Measurements from ENCODE around the gene OSTF1.

Gene OSTF1

GRCh38 chr9:75085640-75086039, 2.7 kb upstream of the OSTF1 start:
- no peak for DNase-seq (ENCODE audit: low spot score)

- DNase-seq (ENCODE audit: low spot score), result no peak
These were observed 1.6 kb upstream of the OSTF1 start for GRCh38 chr9:75086541-75087288.

DNA sequence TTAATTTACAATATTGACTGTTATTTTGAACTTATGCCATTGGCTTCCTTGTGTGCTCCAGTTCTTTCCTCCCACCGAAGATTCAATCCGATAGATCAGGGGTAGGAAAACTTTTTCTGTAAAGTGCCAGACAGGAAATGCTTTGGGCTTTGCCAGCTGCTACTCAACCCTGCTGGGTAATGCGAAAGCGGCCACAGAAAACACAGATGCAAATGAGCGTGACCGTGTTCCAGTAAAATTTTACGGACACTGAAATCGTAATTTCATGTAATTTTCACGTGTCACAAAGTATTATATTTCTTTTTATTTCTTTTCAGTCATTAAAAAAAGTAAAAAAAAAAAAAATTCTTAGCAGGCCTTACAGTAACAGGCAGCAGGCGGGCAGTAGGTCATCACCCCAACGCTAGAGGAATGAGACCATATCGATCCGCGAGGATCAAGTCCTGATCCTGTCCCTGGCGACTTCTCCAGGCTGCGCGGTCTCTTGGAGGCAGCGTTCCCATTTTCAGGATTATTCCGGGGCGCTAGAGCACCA, 958 bp upstream of the OSTF1 start:
- peak; percentile 68 for DNase-seq (ENCODE audit: low spot score)

DNA sequence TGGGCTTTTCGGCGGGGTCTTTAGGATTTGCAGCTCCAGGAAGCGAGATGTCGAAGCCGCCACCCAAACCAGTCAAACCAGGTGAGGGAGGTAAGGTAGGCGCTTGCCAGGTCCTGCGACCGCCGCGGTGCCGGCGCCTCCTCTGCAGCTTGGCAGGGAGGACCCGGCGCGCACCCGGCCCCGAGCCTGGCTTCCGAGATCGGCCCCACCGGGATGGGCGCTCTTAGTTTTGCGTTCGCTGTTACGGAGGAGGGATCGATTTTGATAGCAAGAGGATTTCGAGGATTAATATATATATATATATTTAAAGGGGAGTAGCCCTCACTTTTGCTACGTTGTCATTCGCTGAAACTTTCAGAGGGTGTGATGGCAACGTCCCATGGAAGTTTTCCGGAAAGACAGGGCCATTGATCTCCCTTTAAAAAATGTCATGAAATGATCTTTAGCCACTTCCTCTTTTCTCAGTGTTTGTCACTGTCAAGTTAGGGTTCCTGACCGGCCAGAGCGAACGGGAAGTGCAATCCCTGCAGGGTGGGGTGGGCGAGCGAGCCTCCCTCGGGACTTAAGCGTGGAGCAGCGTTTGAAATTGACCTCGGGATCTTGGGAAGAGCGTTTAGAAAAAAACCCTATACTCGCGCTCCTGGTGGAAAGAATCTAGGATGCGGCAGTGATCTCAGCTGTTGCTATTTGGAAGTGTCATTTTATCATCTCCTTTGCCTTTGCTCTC, 495 bp downstream of the OSTF1 start:
- DNase-seq (ENCODE audit: low spot score), result peak; percentile 74

DNA sequence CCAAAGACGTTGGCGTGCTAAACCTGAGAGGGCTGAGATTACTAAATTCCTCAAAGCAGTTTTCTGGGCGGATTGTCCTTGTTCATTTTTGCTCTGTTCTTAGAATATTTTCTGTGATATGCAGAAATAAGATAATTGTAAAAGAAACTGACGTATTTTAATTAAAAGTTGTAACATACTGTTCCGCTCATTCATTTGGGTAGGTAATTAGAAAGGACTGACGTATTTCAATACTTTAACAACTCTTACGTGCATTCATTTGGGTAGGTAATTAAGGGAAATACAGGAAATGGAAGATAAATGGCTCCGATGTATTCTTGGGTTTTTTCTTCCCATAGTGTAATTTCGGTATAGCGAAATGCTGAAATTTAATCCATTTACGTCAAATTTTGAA, 1.1 kb downstream of the OSTF1 start:
- DNase-seq (ENCODE audit: low spot score), result no peak

DNA sequence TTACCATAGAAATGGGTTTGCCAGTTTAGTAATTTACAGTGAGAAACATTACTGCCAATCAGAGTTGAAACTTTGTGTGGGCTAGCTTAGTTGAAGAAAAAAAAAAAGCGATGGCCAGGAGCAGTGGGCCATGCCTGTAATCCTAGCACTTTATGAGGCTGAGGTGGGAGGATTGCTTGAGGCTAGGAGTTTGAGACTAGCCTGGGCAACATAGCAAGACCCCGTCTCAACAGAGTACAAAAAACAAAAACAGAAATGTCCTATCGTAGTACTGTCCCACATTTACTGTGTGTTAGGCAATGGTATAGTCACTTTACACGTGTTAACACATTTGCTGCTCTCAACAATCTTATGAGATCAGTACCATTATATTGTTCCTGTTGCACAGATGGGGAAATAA, 2.3 kb downstream of the OSTF1 start:
- DNase-seq (ENCODE audit: low spot score), result no peak

- no peak for DNase-seq (ENCODE audit: low spot score)
These were observed 4.5 kb downstream of the OSTF1 start for GRCh38 chr9:75092766-75093165.

- peak; percentile 13 for DNase-seq (ENCODE audit: low spot score)
These were observed 8.5 kb downstream of the OSTF1 start for GRCh38 chr9:75096796-75097195.

DNA sequence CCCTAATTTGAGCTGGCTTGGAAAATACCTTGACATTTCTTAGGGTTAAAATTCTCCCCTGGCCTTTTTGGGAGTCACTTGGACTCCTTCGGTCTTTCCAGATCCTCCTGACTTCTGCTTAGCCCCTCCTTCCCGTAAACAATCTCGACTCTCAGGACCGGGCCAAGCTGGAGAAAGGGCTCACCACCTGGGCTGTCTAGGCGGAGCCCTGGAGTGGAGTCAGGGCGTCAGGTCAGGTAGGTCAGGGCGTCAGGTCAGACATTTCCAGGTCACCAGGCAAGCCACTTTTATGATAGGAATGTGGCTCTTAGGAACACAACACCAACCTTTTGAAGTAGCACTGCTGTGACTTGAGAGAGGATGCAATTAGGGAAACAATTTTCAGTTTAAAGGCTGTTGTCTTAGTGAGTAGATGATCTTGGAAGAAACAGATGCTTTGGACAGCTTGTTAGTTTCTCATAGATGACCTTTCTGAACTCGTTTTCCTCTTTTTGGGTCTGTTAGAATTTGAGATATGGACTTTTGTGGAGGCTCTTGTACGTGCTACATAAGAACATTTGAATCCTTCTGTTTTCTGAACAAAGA, 12.8 kb downstream of the OSTF1 start:
- DNase-seq (ENCODE audit: low spot score), result no peak

DNA sequence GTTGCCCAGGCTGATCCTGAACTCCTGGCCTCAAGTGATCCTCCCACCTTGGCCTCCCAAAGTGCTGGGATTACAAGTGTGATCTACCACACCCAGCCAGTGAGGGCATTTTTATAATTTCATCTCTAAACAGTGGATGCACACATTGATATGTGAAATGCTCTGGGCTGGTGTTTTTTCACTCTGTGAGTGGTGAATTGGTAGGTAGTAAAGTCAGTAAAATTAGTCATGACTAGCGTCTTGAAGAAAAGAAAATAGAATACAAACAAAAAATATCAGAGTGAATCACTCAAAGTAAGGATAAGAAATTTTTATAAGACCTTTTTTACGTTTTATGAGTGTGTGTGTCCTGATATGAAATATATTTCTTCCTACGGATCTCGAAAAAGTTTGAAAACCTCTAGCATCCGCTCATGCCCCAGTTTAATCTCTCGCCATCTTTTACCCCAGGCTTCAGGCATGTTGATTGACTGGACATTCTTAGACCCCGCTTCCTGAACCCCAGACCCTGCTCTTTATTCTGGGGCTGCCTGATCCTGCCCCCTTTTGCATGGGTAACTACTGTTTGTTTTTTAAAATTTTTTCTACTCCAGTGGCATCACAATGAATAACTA, 14.0 kb downstream of the OSTF1 start:
- no peak for DNase-seq (ENCODE audit: low spot score)

DNA sequence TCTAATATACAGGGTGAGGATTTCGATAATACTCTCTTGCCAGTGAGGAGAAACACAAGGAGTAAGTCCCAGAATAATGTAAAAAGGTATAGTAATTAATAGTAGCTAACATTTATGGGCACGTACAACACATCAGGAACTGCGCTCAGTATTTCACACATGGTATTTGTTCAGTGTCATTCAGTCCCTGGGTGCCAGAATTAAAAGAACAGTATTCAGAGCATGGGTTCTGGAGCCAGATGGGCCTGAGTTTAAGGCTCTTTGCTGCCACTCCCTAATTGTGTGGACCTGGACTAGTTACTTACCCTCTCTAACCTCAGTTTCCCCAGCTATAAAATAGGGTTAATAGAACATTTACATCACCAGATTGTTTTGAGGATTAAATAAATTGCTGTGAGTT, 16.3 kb downstream of the OSTF1 start:
- DNase-seq (ENCODE audit: low spot score), result no peak

- DNase-seq (ENCODE audit: low spot score), result no peak
These were observed 16.8 kb downstream of the OSTF1 start for GRCh38 chr9:75105019-75105540.

DNA sequence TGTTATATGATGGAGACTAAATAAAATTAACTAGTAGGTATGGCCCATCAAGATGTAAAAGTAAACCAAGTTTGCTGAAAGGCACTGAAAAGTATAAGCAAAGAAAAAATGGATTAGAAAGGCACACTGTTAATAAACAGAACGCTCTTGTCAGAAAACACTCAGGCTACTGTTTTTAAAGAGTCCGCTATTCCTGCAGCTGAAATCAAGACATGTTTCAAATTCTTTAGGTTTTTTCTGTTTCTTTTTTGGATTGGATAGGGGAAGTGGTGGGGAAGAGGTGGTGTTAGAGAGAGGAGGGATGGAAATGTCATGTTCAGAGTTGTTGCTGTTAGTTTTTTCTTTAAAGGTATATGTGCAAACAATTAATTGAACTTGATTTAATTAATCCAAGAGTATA, 17.5 kb downstream of the OSTF1 start:
- DNase-seq (ENCODE audit: low spot score), result no peak

GRCh38 chr9:75106857-75107256, 18.5 kb downstream of the OSTF1 start:
- no peak for DNase-seq (ENCODE audit: low spot score)

DNA sequence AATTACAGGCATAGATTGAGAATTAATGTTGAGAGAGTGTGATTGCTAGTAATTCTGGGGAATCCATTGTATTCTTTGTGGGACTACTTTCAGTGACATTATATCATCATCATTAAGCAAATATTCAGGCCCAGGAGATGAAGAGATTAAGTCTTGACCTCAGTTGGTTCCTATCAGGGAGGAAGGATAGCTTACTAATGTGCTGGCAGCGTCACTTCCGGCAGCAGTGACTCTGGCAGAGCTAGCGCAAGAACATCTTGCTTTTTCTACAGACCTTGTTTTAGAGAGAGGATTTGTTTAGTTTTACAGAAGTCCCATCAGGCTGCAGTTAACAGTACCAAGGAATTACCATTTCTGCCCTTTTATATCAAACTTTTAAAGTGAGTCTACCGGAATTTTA, 20.3 kb downstream of the OSTF1 start:
- DNase-seq (ENCODE audit: low spot score), result peak; percentile 71

DNA sequence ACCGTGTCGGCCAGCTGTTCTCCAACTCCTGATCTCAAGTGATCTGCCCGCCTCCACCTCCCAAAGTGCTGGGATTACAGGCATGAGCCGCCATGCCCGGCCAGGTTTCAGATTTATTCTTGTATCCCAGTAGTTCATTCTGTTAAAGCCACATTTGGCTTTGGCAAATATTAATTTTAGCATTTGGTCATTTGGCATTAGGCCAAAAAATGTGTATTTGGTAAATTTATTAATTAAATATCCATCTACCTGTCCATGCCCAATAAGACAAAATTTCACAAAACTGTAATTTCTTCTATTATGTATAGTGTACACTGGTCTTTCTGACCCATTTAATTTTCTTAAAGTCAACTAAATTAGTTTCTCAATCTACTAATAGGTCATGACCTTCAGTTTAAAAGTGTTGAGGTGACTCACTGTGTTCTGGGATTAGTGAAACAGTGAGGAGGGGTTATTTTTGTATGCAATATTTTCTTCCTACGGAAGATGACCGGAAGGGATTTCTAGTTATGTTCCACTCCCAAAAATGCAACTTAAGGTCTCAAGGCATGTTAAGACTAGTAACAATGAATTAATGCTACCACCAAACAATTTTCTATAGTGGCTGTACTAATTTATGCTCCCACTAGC, 21.0 kb downstream of the OSTF1 start:
- no peak for DNase-seq (ENCODE audit: low spot score)

DNA sequence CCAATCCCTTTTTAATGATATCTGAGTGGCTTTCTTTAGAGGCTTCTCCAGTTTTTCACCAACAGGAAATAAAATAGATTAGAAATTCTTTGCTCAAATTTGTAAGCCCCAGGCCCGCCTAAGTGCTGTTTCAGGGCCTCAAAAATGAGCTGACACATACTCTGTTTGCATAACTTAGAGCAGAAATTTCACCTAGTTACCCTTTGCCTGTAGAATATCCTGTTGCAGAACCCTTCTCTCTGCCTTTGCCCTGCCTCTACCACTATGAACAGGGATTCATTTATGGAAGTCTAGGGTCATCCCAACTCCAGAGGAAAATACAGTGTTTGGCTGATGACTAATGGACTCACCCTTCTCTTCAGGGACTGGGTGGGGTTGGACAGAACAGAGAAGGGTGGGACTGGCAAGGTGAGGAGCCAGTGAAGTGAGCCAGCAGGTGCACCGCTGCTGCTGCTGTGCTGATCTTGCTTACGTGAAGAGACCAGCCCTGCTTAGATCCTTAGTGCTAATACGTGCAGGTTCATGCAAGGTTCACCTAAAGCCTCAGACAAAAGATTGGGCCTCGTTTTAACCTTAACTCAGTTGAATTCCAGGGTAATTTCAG, 22.8 kb downstream of the OSTF1 start:
- DNase-seq (ENCODE audit: low spot score), result no peak

GRCh38 chr9:75112789-75113188, 24.5 kb downstream of the OSTF1 start:
- no peak for DNase-seq (ENCODE audit: low spot score)

- DNase-seq (ENCODE audit: low spot score), result no peak
These were observed 28.0 kb downstream of the OSTF1 start for GRCh38 chr9:75116306-75116705.

DNA sequence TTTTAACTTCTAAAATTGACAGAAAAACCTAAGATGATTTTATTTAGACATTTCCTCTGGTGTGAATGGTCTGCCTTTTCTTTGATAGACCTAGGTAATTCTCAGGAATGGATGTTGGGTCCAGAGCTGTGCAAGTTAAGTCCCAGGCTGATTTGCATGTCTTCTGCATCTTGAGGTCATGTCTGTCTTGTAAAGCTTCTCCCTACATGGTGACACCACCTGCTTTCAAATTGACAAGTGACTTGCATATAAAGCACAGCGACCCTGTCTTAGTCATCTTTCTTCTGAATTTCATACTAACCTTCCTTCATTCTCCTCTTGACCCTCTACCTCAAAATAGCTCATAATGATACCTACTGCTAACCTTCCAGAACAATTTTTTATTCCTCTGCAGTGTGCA, 29.2 kb downstream of the OSTF1 start:
- no peak for DNase-seq (ENCODE audit: low spot score)

DNA sequence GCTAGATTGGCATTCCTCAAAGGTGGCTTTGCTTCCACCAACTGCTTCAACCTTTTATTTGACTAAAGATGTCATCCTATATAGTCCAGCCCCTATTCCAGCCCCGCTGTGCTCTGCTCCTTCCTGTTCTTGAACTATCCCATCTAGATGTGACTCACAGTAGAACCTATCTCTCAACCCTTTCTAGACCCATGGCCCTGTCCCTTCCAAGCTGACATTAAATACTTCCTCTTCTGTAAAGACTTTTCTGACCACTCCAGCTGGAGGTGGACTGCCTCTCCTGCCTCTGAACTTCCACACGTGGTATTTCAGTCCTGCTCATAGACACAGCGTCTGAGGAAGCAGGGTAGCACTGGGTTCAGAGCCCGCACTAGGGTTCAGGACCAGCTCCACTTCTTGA, 32.4 kb downstream of the OSTF1 start:
- DNase-seq (ENCODE audit: low spot score), result no peak

Data from GM03348 (cell line).